Measurements from ENCODE around the gene RNF11.

RNF11 gene

GRCh38 chr1:51287966-51288365 is 51.9 kb downstream of the RNF11 start:
- Histone ChIP-seq H3K36me3 (ENCODE audit: control insufficient read depth in 1 of 2, insufficient read depth in 2 of 2, low read length in 2 of 2) (no peaks in the 10 kb centered on the region), H3K9me3 (ENCODE audit: control insufficient read depth in 1 of 2, low read length in 2 of 2) (no peaks in the 10 kb centered on the region), H3K4me3 (ENCODE audit: low read depth in 1 of 2, low read length in 2 of 2) (no peak overlapping the region), H3K4me1 (ENCODE audit: control insufficient read depth in 1 of 2, insufficient read depth in 2 of 2, low read length in 2 of 2) (no peaks in the 10 kb centered on the region), H3K27me3 (ENCODE audit: low read depth, low read length) (no peaks in the 10 kb centered on the region), H3K27ac (ENCODE audit: low read length) (no peak overlapping the region)

- Histone ChIP-seq H3K9me3 (ENCODE audit: control insufficient read depth in 1 of 2, low read length in 2 of 2) (no peaks in the 10 kb centered on the region), H3K27ac (ENCODE audit: low read length) (no peak overlapping the region), H3K36me3 (ENCODE audit: control insufficient read depth in 1 of 2, insufficient read depth in 2 of 2, low read length in 2 of 2) (no peaks in the 10 kb centered on the region), H3K4me1 (ENCODE audit: control insufficient read depth in 1 of 2, insufficient read depth in 2 of 2, low read length in 2 of 2) (no peaks in the 10 kb centered on the region), H3K4me3 (ENCODE audit: low read depth in 1 of 2, low read length in 2 of 2) (no peak overlapping the region), H3K27me3 (ENCODE audit: low read depth, low read length) (no peaks in the 10 kb centered on the region)
Measured at GRCh38 chr1:51288578-51288977, 52.5 kb downstream of the RNF11 start.

- Histone ChIP-seq H3K4me3 (ENCODE audit: low read depth in 1 of 2, low read length in 2 of 2) (no peak overlapping the region), H3K9me3 (ENCODE audit: control insufficient read depth in 1 of 2, low read length in 2 of 2) (no peaks in the 10 kb centered on the region), H3K27me3 (ENCODE audit: low read depth, low read length) (no peaks in the 10 kb centered on the region), H3K27ac (ENCODE audit: low read length) (no peak overlapping the region), H3K4me1 (ENCODE audit: control insufficient read depth in 1 of 2, insufficient read depth in 2 of 2, low read length in 2 of 2) (no peaks in the 10 kb centered on the region), H3K36me3 (ENCODE audit: control insufficient read depth in 1 of 2, insufficient read depth in 2 of 2, low read length in 2 of 2) (no peaks in the 10 kb centered on the region)
Measured at GRCh38 chr1:51289676-51290488, 53.8 kb downstream of the RNF11 start.

- Histone ChIP-seq H3K9me3 (ENCODE audit: control insufficient read depth in 1 of 2, low read length in 2 of 2) (no peaks in the 10 kb centered on the region), H3K27ac (ENCODE audit: low read length) (no peak overlapping the region), H3K4me3 (ENCODE audit: low read depth in 1 of 2, low read length in 2 of 2) (no peak overlapping the region), H3K4me1 (ENCODE audit: control insufficient read depth in 1 of 2, insufficient read depth in 2 of 2, low read length in 2 of 2) (no peaks in the 10 kb centered on the region), H3K27me3 (ENCODE audit: low read depth, low read length) (no peaks in the 10 kb centered on the region), H3K36me3 (ENCODE audit: control insufficient read depth in 1 of 2, insufficient read depth in 2 of 2, low read length in 2 of 2) (no peaks in the 10 kb centered on the region)
Measured at GRCh38 chr1:51290489-51290847, 54.4 kb downstream of the RNF11 start.

- H3K36me3 ChIP-seq (ENCODE audit: control insufficient read depth in 1 of 2, insufficient read depth in 2 of 2, low read length in 2 of 2) = no peaks in the 10 kb centered on the region
- peaks cover 0 to 7% of the 10 kb centered on the region in 2 donors for H3K4me1 ChIP-seq (ENCODE audit: control insufficient read depth in 1 of 2, insufficient read depth in 2 of 2, low read length in 2 of 2)
- no peaks in the 10 kb centered on the region for H3K27me3 ChIP-seq (ENCODE audit: low read depth, low read length)
- H3K27ac ChIP-seq (ENCODE audit: low read length) = no peak overlapping the region
- no peak overlapping the region for H3K4me3 ChIP-seq (ENCODE audit: low read depth in 1 of 2, low read length in 2 of 2)
- H3K9me3 ChIP-seq (ENCODE audit: control insufficient read depth in 1 of 2, low read length in 2 of 2) = no peaks in the 10 kb centered on the region
Measured at GRCh38 chr1:51293898-51294515, 57.9 kb downstream of the RNF11 start.

- H3K36me3 ChIP-seq (ENCODE audit: control insufficient read depth in 1 of 2, insufficient read depth in 2 of 2, low read length in 2 of 2) = no peaks in the 10 kb centered on the region
- no peak overlapping the region for H3K27ac ChIP-seq (ENCODE audit: low read length)
- no peaks in the 10 kb centered on the region for H3K9me3 ChIP-seq (ENCODE audit: control insufficient read depth in 1 of 2, low read length in 2 of 2)
- H3K27me3 ChIP-seq (ENCODE audit: low read depth, low read length) = no peaks in the 10 kb centered on the region
- no peak overlapping the region for H3K4me3 ChIP-seq (ENCODE audit: low read depth in 1 of 2, low read length in 2 of 2)
- H3K4me1 ChIP-seq (ENCODE audit: control insufficient read depth in 1 of 2, insufficient read depth in 2 of 2, low read length in 2 of 2) = peaks cover 0 to 7% of the 10 kb centered on the region in 2 donors
Measured at GRCh38 chr1:51294566-51295184, 58.6 kb downstream of the RNF11 start.

GRCh38 chr1:51295926-51296325 is 59.9 kb downstream of the RNF11 start:
- H3K9me3 ChIP-seq (ENCODE audit: control insufficient read depth in 1 of 2, low read length in 2 of 2) = no peaks in the 10 kb centered on the region
- H3K36me3 ChIP-seq (ENCODE audit: control insufficient read depth in 1 of 2, insufficient read depth in 2 of 2, low read length in 2 of 2) = no peaks in the 10 kb centered on the region
- peaks cover 0 to 7% of the 10 kb centered on the region in 2 donors for H3K4me1 ChIP-seq (ENCODE audit: control insufficient read depth in 1 of 2, insufficient read depth in 2 of 2, low read length in 2 of 2)
- no peak overlapping the region for H3K4me3 ChIP-seq (ENCODE audit: low read depth in 1 of 2, low read length in 2 of 2)
- H3K27ac ChIP-seq (ENCODE audit: low read length) = no peak overlapping the region
- H3K27me3 ChIP-seq (ENCODE audit: low read depth, low read length) = no peaks in the 10 kb centered on the region

- H3K9me3 ChIP-seq (ENCODE audit: control insufficient read depth in 1 of 2, low read length in 2 of 2) = no peaks in the 10 kb centered on the region
- peaks cover 0 to 7% of the 10 kb centered on the region in 2 donors for H3K4me1 ChIP-seq (ENCODE audit: control insufficient read depth in 1 of 2, insufficient read depth in 2 of 2, low read length in 2 of 2)
- H3K36me3 ChIP-seq (ENCODE audit: control insufficient read depth in 1 of 2, insufficient read depth in 2 of 2, low read length in 2 of 2) = no peaks in the 10 kb centered on the region
- no peak overlapping the region for H3K27ac ChIP-seq (ENCODE audit: low read length)
- no peaks in the 10 kb centered on the region for H3K27me3 ChIP-seq (ENCODE audit: low read depth, low read length)
- H3K4me3 ChIP-seq (ENCODE audit: low read depth in 1 of 2, low read length in 2 of 2) = peak overlapping the region; percentile 57 to 61
Measured at GRCh38 chr1:51296383-51297357, 60.6 kb downstream of the RNF11 start.

- no peaks in the 10 kb centered on the region for H3K36me3 ChIP-seq (ENCODE audit: control insufficient read depth in 1 of 2, insufficient read depth in 2 of 2, low read length in 2 of 2)
- peaks cover 0 to 7% of the 10 kb centered on the region in 2 donors for H3K4me1 ChIP-seq (ENCODE audit: control insufficient read depth in 1 of 2, insufficient read depth in 2 of 2, low read length in 2 of 2)
- no peaks in the 10 kb centered on the region for H3K9me3 ChIP-seq (ENCODE audit: control insufficient read depth in 1 of 2, low read length in 2 of 2)
- H3K27ac ChIP-seq (ENCODE audit: low read length) = no peak overlapping the region
- no peaks in the 10 kb centered on the region for H3K27me3 ChIP-seq (ENCODE audit: low read depth, low read length)
- H3K4me3 ChIP-seq (ENCODE audit: low read depth in 1 of 2, low read length in 2 of 2) = peak overlapping the region; percentile 57 to 61
Measured at GRCh38 chr1:51297401-51298321, 61.6 kb downstream of the RNF11 start.

- H3K4me3 ChIP-seq (ENCODE audit: low read depth in 1 of 2, low read length in 2 of 2) = no peak overlapping the region
- H3K27ac ChIP-seq (ENCODE audit: low read length) = no peak overlapping the region
- H3K36me3 ChIP-seq (ENCODE audit: control insufficient read depth in 1 of 2, insufficient read depth in 2 of 2, low read length in 2 of 2) = no peaks in the 10 kb centered on the region
- no peaks in the 10 kb centered on the region for H3K9me3 ChIP-seq (ENCODE audit: control insufficient read depth in 1 of 2, low read length in 2 of 2)
- H3K4me1 ChIP-seq (ENCODE audit: control insufficient read depth in 1 of 2, insufficient read depth in 2 of 2, low read length in 2 of 2) = peaks cover 0 to 7% of the 10 kb centered on the region in 2 donors
- no peaks in the 10 kb centered on the region for H3K27me3 ChIP-seq (ENCODE audit: low read depth, low read length)
Measured at GRCh38 chr1:51298322-51298705, 62.2 kb downstream of the RNF11 start.

Measured in muscle layer of duodenum (tissue), 2 donors.